Measurements from ENCODE around the gene KCNN3.
A peak's percentile ranks its signal among the peaks of the same experiment; 100 is the strongest.

KCNN3 gene

GRCh38 chr1:154847891-154848290 is 22.2 kb downstream of the KCNN3 start:
- Histone ChIP-seq H3K27ac (ENCODE audit: low read depth, low read length, severe bottlenecking) (no peak overlapping the region), H3K9me3 (ENCODE audit: control insufficient read depth, low read length) (no peaks in the 10 kb centered on the region), H3K4me3 (ENCODE audit: extremely low read depth, insufficient read depth, low read length, poor library complexity, severe bottlenecking) (no peak overlapping the region), H3K36me3 (ENCODE audit: control insufficient read depth, insufficient read depth, low read length) (no peaks in the 10 kb centered on the region), H3K4me1 (ENCODE audit: control insufficient read depth, insufficient read depth, low read length, poor library complexity, severe bottlenecking) (peaks cover 15% of the 10 kb centered on the region)
- WGBS, 2 experiments (ENCODE audit: insufficient coverage in 2 of 2): 89 to 94% methylated on average over 9 to 13 of the region's 13 CpGs

- Histone ChIP-seq H3K4me1 (ENCODE audit: control insufficient read depth, insufficient read depth, low read length, poor library complexity, severe bottlenecking) (peaks cover 15% of the 10 kb centered on the region), H3K4me3 (ENCODE audit: extremely low read depth, insufficient read depth, low read length, poor library complexity, severe bottlenecking) (no peak overlapping the region), H3K9me3 (ENCODE audit: control insufficient read depth, low read length) (no peaks in the 10 kb centered on the region), H3K27ac (ENCODE audit: low read depth, low read length, severe bottlenecking) (no peak overlapping the region), H3K36me3 (ENCODE audit: control insufficient read depth, insufficient read depth, low read length) (no peaks in the 10 kb centered on the region)
- 79 to 84% methylated on average over 17 to 18 of the region's 19 CpGs for WGBS, 2 experiments (ENCODE audit: insufficient coverage in 2 of 2)
Measured at GRCh38 chr1:154846565-154847442, 23.3 kb downstream of the KCNN3 start.

GRCh38 chr1:154845879-154846278 is 24.2 kb downstream of the KCNN3 start:
- no peaks in the 10 kb centered on the region for H3K9me3 ChIP-seq (ENCODE audit: control insufficient read depth, low read length)

DNA sequence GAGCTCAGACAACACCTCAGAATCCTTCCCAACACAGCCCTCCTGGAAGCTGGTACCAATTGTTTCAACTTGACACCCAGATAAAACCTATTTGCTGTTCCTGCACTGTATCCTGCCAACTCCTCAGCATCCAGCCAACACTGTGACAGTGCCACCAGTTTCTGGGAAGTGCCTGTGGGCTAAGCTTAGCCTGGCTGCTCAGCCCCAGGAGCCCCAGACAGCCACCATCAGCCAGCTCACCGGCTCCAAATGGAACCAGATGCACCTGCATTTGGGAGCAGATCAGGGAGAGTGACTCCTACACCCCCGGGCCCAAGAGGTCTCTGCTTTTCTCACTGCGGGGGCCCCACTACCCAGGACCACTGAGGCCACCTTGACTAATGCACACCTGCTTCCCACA is 24.9 kb downstream of the KCNN3 start:
- no peak overlapping the region for H3K4me3 ChIP-seq (ENCODE audit: extremely low read depth, insufficient read depth, low read length, poor library complexity, severe bottlenecking)
- H3K36me3 ChIP-seq (ENCODE audit: control insufficient read depth, insufficient read depth, low read length): no peaks in the 10 kb centered on the region
- WGBS, 2 experiments (ENCODE audit: insufficient coverage in 2 of 2): 83 to 96% methylated on average over 2 to 3 of the region's 3 CpGs
- no peaks in the 10 kb centered on the region for H3K9me3 ChIP-seq (ENCODE audit: control insufficient read depth, low read length)
- no peak overlapping the region for H3K27ac ChIP-seq (ENCODE audit: low read depth, low read length, severe bottlenecking)
- peaks cover 25% of the 10 kb centered on the region for H3K4me1 ChIP-seq (ENCODE audit: control insufficient read depth, insufficient read depth, low read length, poor library complexity, severe bottlenecking)

More at GRCh38 chr1:154845879-154846278, 24.2 kb downstream of the KCNN3 start:
- WGBS, 2 experiments (ENCODE audit: insufficient coverage in 2 of 2): 97 to 98% methylated on average over 4 to 6 of the region's 6 CpGs
- peaks cover 18% of the 10 kb centered on the region for H3K4me1 ChIP-seq (ENCODE audit: control insufficient read depth, insufficient read depth, low read length, poor library complexity, severe bottlenecking)
- no peak overlapping the region for H3K27ac ChIP-seq (ENCODE audit: low read depth, low read length, severe bottlenecking)
- H3K36me3 ChIP-seq (ENCODE audit: control insufficient read depth, insufficient read depth, low read length): no peaks in the 10 kb centered on the region
- no peak overlapping the region for H3K4me3 ChIP-seq (ENCODE audit: extremely low read depth, insufficient read depth, low read length, poor library complexity, severe bottlenecking)

DNA sequence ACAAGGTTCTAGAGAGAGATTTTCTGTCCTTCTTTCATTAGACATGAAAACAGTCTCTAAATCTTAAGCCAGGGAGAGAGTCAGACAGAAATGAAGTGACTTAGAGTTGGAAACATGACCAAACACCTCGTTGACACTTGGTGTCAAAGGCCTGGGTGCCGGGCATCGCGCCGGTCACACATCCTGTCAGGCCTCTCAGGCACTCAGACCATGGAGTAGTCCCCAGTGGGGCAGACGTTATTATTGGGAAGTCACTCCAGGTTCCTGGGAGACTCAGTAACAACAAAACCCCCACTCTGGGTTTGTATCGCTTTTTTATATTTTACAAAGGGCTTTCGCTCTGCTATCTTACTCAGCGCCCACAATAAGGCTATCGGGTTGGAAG is 25.8 kb downstream of the KCNN3 start:
- WGBS, 2 experiments (ENCODE audit: insufficient coverage in 2 of 2): 90 to 91% methylated on average over 8 to 9 of the region's 10 CpGs
- H3K4me1 ChIP-seq (ENCODE audit: control insufficient read depth, insufficient read depth, low read length, poor library complexity, severe bottlenecking): peaks cover 32% of the 10 kb centered on the region
- H3K9me3 ChIP-seq (ENCODE audit: control insufficient read depth, low read length): no peaks in the 10 kb centered on the region
- H3K4me3 ChIP-seq (ENCODE audit: extremely low read depth, insufficient read depth, low read length, poor library complexity, severe bottlenecking): no peak overlapping the region
- H3K36me3 ChIP-seq (ENCODE audit: control insufficient read depth, insufficient read depth, low read length): no peaks in the 10 kb centered on the region
- H3K27ac ChIP-seq (ENCODE audit: low read depth, low read length, severe bottlenecking): no peak overlapping the region

- H3K4me1 ChIP-seq (ENCODE audit: control insufficient read depth, insufficient read depth, low read length, poor library complexity, severe bottlenecking): peaks cover 29% of the 10 kb centered on the region
- 79 to 82% methylated on average over 9 to 12 of the region's 15 CpGs for WGBS, 2 experiments (ENCODE audit: insufficient coverage in 2 of 2)
- H3K4me3 ChIP-seq (ENCODE audit: extremely low read depth, insufficient read depth, low read length, poor library complexity, severe bottlenecking): no peak overlapping the region
- H3K36me3 ChIP-seq (ENCODE audit: control insufficient read depth, insufficient read depth, low read length): no peaks in the 10 kb centered on the region
- H3K27ac ChIP-seq (ENCODE audit: low read depth, low read length, severe bottlenecking): peak overlapping the region; percentile 57
- no peaks in the 10 kb centered on the region for H3K9me3 ChIP-seq (ENCODE audit: control insufficient read depth, low read length)
Measured at GRCh38 chr1:154843636-154844296, 26.3 kb downstream of the KCNN3 start.

- no peaks in the 10 kb centered on the region for H3K9me3 ChIP-seq (ENCODE audit: control insufficient read depth, low read length)
- H3K27ac ChIP-seq (ENCODE audit: low read depth, low read length, severe bottlenecking): no peak overlapping the region
- WGBS, 2 experiments (ENCODE audit: insufficient coverage in 2 of 2): 92 to 100% methylated on average over 2 to 4 of the region's 8 CpGs
- no peaks in the 10 kb centered on the region for H3K36me3 ChIP-seq (ENCODE audit: control insufficient read depth, insufficient read depth, low read length)
- H3K4me3 ChIP-seq (ENCODE audit: extremely low read depth, insufficient read depth, low read length, poor library complexity, severe bottlenecking): no peak overlapping the region
- H3K4me1 ChIP-seq (ENCODE audit: control insufficient read depth, insufficient read depth, low read length, poor library complexity, severe bottlenecking): peaks cover 33% of the 10 kb centered on the region
Measured at GRCh38 chr1:154842635-154843034, 27.4 kb downstream of the KCNN3 start.

DNA sequence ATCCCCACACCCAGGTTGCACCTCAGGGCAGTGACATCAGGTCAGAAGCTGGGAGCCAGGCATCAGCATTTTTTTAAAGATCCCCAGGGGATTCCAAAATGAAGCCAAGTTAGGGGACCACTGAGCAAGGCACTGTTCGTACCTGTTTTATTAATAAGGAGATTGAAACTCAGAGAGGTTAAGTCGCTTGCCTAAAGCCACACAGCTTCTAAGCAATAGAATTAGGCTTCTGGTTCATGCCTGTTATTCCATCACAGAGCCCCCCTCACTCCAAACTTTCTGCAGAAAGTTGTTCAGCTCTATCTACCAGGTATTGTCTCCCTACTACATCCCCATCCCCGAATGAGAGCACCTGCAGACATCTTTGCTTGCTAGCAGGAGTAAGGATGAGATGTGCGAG is 28.7 kb downstream of the KCNN3 start:
- Histone ChIP-seq H3K9me3 (ENCODE audit: control insufficient read depth, low read length) (no peaks in the 10 kb centered on the region), H3K27ac (ENCODE audit: low read depth, low read length, severe bottlenecking) (no peak overlapping the region), H3K4me3 (ENCODE audit: extremely low read depth, insufficient read depth, low read length, poor library complexity, severe bottlenecking) (no peak overlapping the region), H3K36me3 (ENCODE audit: control insufficient read depth, insufficient read depth, low read length) (no peaks in the 10 kb centered on the region), H3K4me1 (ENCODE audit: control insufficient read depth, insufficient read depth, low read length, poor library complexity, severe bottlenecking) (peaks cover 33% of the 10 kb centered on the region)
- 80 to 92% methylated on average over 2 to 3 of the region's 4 CpGs for WGBS, 2 experiments (ENCODE audit: insufficient coverage in 2 of 2)

DNA sequence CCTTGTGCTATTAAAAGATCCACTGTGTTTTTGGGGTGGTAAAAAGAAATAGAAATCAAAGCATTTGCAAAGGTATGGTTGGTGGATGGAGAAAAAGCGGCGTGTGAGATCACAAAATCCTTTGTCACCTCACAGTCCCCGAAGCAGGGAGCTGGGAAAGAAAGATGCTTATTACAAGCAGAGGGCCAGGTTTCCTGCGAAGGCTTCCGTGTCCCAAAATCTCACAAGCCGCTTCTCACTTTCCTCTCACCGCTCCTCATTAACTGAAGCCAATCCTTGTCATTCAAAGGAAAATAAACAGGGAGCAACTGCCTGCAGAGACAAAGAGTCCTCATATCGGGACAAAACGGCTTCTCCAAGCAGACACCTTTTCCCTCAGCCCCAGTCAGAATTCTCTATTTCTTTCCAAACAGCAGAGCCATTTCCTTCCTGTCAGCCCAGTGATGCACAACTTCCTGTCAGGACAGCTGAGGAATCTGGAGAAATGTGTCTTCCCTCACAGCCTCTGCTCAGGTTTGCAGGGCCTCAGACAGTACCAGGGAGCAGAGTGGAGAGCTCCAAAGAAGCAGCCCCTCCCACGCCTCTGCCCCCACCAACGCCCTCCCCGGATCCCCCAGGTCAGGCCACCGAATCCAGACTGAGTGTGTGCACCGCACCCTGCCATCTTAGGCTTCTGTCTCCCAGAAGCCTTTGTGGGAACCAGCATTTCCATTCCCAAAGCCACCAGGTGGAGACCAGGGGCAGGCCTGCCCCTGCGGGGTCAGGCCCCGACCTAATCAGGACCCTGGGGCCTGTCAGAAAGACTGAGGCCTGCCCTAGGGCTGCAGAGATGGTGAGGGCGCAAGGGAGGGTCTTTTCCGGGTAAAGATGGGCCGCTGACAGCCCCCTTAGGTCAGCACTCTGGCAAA is 29.6 kb downstream of the KCNN3 start:
- peaks cover 37% of the 10 kb centered on the region for H3K4me1 ChIP-seq (ENCODE audit: control insufficient read depth, insufficient read depth, low read length, poor library complexity, severe bottlenecking)
- H3K36me3 ChIP-seq (ENCODE audit: control insufficient read depth, insufficient read depth, low read length): no peaks in the 10 kb centered on the region
- H3K9me3 ChIP-seq (ENCODE audit: control insufficient read depth, low read length): no peaks in the 10 kb centered on the region
- no peak overlapping the region for H3K4me3 ChIP-seq (ENCODE audit: extremely low read depth, insufficient read depth, low read length, poor library complexity, severe bottlenecking)
- H3K27ac ChIP-seq (ENCODE audit: low read depth, low read length, severe bottlenecking): peak overlapping the region; percentile 85
- 66 to 78% methylated on average over 12 to 16 of the region's 19 CpGs for WGBS, 2 experiments (ENCODE audit: insufficient coverage in 2 of 2)

- Histone ChIP-seq H3K4me3 (ENCODE audit: extremely low read depth, insufficient read depth, low read length, poor library complexity, severe bottlenecking) (no peak overlapping the region), H3K9me3 (ENCODE audit: control insufficient read depth, low read length) (no peaks in the 10 kb centered on the region), H3K36me3 (ENCODE audit: control insufficient read depth, insufficient read depth, low read length) (no peaks in the 10 kb centered on the region), H3K27ac (ENCODE audit: low read depth, low read length, severe bottlenecking) (peak overlapping the region; percentile 85), H3K4me1 (ENCODE audit: control insufficient read depth, insufficient read depth, low read length, poor library complexity, severe bottlenecking) (peaks cover 38% of the 10 kb centered on the region)
- 17 to 39% methylated on average over 1 to 2 of the region's 3 CpGs for WGBS, 2 experiments (ENCODE audit: insufficient coverage in 2 of 2)
Measured at GRCh38 chr1:154839691-154840090, 30.4 kb downstream of the KCNN3 start.

All from mesodermal cell (in vitro differentiated cells).